K562 treated with DMSO at 1 percent for 4 hours (cell line): ENCODE measurements around the gene IVD. TPM values are rescaled to one million over a fixed set of nuclear protein-coding genes. Genes with fewer than 3 reads are reported as not detected.

Source experiments
- total RNA-seq: library from RNA; unstranded; fragments of 300-600 nt; gene quantifications from 2 replicates; pipeline ENCODE4 v1.2.3, GENCODE V29; 2022; ENCODE audit not compliant: insufficient read depth

The IVD gene
- 1.9 and 3.5 TPM in 2 replicates for total RNA-seq

GRCh38 chr15:40405501-40406381, at the start of gene IVD:
IVD (plus strand) TSS chr15:40405795; CDS start chr15:40405828, 33 bp downstream.

DNA sequence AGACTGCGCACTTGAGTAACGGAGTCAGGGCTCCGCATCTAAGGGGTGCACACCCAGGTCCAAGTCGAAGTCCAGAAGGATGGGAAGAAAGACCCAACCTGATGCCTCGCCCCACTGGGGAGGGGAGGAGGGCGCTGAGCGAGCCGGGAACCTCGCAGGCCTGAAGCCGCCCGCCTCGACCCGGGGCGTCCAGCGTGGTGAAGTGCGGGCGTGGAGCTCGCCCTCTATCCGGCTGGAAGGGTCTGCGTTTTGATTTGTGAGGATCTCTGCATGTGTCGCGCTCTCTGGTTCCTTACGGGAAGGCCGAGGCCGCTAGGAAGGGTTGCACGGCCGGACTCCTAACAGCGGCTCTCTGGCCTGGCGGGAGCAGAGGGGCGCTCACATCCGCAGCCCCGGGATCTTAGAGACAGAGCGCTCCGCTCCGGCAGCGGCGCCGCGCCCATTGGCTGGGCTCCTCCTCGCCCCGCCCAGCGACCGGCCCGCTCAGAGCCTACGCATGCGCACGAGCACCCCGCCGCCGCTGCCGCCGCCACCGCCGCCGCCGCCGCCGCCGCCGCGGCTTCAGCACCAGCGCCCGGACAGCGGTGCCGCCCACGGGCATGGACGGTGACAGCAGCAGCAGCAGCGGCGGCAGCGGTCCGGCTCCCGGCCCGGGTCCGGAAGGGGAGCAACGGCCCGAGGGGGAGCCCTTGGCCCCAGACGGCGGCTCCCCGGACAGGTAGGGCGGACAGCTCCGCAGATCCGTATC, 47.7 kb upstream of the IVD start, which contains the start of gene DISP2:
Gene DISP2, plus strand, starts transcription at position 497 of the 748 bp plus-strand sequence. Its CDS starts 103 bp downstream, at position 600.

DNA sequence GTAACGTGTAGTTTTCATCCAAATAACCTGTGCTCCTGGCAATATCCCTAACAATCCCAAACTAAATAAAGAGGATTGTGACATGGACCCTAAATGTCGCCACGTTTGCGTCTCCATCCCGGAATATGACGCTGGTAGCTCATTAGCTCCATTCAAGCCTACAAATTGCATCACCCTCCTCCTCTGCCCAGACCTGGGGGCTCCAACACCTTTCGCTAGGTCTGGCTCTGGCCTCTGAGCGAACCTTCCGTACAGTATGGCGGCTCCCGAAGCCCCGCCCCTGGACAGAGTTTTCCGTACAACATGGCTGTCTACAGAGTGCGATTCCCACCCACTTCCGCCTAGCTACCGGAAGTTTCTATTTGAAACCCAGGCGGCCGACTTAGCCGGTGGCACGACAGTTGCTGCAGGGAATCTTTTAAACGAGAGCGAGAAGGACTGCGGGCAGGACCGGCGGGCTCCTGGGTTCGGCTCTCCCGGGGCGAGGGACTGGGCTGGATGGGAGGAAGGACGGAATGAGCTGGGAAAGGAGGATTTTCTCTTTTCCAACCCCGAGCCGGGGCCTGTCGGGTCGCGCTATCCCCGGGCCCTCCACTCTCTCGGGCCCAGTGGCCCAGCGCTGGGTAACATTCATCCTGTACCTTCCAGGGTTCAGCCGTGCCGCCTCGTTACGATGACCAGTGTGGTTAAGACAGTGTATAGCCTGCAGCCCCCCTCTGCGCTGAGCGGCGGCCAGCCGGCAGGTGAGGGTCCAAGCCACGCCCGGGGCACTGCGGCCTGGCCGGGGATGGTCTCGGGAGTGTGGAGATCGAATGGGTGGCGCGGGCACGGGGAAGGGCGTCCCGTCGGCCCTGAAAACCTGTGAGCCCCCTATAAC, 22.8 kb upstream of the IVD start, which contains the start of gene KNSTRN:
Gene KNSTRN, plus strand, starts transcription at position 142 of the 877 bp plus-strand sequence. Its CDS starts 115 bp downstream, at position 257.

DNA sequence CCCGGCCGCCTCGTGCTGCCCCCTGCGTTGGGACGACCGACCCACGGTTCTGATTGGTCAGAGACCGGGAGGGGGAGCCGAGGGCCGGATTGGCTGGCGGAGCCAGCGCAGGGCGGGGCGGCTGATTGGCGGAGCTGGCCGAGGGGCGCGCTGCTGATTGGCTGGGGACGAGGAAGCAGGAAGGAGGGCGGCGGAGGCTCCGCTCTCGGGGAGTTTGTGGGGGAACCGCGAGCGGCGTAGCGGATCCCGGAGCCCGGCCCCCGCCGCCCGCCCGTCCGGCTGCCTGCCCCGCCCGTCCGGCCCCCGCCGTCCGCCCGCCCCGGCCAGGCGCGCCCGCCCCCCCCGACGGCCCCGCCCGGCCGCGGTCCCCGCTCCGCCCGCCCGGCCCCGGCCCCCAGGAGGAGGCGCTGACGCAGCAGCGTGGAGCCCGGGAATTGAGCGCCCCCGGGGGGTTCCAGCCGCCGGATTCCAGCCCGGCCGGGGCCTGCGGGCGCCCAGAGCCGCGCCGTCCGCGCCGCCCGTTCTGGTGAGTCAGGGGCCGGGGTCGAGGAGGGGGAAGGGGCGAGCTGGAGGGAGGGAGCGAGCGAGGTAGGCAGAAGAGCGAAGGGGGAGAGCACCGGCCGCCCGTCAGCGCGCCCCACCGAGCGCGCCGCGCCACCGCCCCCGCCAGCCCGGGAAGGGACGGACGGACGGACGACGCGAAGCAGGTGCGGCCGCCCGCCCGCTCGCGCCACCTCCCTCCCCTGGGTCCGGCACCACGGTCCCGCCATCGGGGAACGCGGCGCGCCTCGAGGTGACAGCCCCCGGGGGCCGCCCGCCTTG, 35.4 kb downstream of the IVD start, which contains the start of gene BAHD1:
Gene BAHD1, plus strand, starts transcription at position 211 of the 822 bp plus-strand sequence. CDS start 17,512 bp downstream, outside the sequence.

DNA sequence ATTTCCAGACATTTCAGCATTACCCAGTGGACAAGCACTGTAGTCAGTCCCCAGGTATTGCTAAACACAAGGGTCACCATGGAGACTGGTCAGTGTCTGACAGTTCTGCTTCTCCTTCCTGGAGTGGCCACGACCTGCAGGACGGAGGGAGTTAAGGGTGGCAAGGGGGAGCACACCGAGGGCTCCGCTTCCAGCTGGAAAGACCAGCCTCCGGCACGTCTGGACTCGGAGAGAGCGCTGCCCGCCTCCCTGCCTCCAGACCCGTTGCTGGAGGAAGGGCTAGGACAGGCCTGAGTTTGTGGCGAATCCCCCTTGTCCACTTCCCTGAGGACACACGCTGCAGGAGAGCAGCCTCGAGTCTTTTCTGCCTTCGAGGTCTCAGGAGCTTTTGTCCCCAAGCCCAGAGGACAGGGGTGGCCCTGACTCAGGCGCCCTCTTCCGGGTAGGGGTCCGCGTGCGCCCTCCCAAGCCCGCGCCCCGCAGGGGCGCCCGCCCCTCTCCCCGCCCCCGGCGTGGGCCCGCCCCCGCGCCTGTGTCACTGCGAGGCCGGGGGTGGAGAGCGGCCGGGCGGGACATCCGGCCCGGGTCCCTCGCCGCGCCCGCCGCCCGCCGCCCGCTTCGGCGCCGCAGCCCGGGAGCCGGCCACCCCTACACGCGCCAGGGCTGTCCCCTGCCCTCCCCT, 65.0 kb downstream of the IVD start, which contains the start of gene CHST14:
Gene CHST14, plus strand, starts transcription at position 562 of the 682 bp plus-strand sequence. CDS start 230 bp downstream, outside the sequence.

Other genes with a start within 250 kb of the IVD start
- gene BUB1B, start 244.7 kb upstream of the IVD start, total RNA-seq, result 27.4 and 37.9 TPM in 2 replicates
- gene PAK6, start 166.7 kb upstream of the IVD start, total RNA-seq, result 0.36 TPM in 1 of 2 replicates, not detected in the other
- 1.1 TPM in 1 of 2 replicates, not detected in the other for gene ANKRD63, start 122.7 kb upstream of the IVD start, total RNA-seq
- 9.6 and 13.9 TPM in 2 replicates for gene PLCB2, start 97.9 kb upstream of the IVD start, total RNA-seq
- gene INAFM2, start 82.1 kb upstream of the IVD start, total RNA-seq, result 17.2 and 18.2 TPM in 2 replicates
- gene CCDC9B, start 64.9 kb upstream of the IVD start, total RNA-seq, result 0.57 TPM in 1 of 2 replicates, not detected in the other
- gene PHGR1, start 54.8 kb upstream of the IVD start, total RNA-seq, result not detected in 2 replicates
- gene DISP2, start 47.6 kb upstream of the IVD start, total RNA-seq, result not detected in 2 replicates
- gene KNSTRN, start 23.1 kb upstream of the IVD start, total RNA-seq, result 14.9 and 20.8 TPM in 2 replicates
- 16.6 and 25.0 TPM in 2 replicates for gene BAHD1, start 35.2 kb downstream of the IVD start, total RNA-seq
- gene CHST14, start 65.2 kb downstream of the IVD start, total RNA-seq, result 10.2 and 12.4 TPM in 2 replicates
- gene CCDC32, start 159.2 kb downstream of the IVD start, total RNA-seq, result 17.2 and 26.3 TPM in 2 replicates
- 9.7 and 9.8 TPM in 2 replicates for gene RPUSD2, start 163.5 kb downstream of the IVD start, total RNA-seq
- 19.5 and 20.2 TPM in 2 replicates for gene KNL1, start 188.5 kb downstream of the IVD start, total RNA-seq